Measurements from ENCODE around the gene CDC42SE2. TPM values are rescaled to one million over a fixed set of nuclear protein-coding genes. Genes with fewer than 3 reads are reported as not detected.

Gene CDC42SE2
- total RNA-seq, 1 donor from 2014 or later, result 39.6 TPM

DNA sequence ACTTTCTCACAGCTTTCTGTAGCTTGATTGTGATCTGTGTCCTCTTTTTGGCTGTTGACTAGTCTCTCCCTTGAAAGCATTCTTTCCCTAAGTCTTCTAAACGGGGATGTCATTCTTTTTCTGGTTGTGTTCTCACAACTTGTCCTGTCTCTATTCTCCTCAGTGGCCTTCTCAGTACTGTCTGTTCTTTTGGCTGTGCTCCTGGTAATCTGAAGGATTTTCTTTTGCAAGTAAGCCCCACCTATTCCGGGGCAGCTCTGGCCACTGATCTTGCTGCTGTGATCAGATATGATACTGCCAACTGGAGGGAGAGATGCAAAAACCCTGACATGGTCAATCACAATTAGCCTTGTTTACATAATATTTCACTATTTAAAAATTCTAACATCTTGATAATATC, 172.2 kb downstream of the CDC42SE2 start:
- DNase-seq (ENCODE audit: low spot score), result no peak

DNA sequence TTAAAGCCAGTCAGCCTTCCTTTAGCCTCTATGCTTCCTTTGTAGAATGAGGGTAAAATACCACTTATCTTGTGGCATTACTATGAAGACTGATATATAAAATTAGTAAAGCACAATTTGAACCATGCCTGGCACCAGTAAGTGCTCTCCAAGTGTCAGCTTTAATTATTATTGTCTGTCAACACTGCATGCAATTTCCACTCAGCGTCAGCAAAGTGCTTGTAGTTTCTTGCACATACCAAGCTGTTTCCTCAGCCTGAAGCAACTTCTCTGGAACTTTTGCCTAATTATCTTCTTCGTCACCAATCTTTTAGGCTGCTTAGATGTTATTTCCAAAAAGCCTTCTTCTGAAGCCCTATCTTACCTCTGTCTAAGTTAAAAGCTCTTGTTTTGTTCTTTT, 177.3 kb downstream of the CDC42SE2 start:
- no peak for DNase-seq (ENCODE audit: low spot score)

Other genes starting within 250 kb of the CDC42SE2 start
- 128 TPM for gene HINT1, start 98.8 kb upstream of the CDC42SE2 start, total RNA-seq
- gene LYRM7, start 93.1 kb upstream of the CDC42SE2 start, total RNA-seq, result 16.4 TPM